H9 (cell line): ENCODE results near the gene CCBE1. TPM values are rescaled to one million over a fixed set of nuclear protein-coding genes. Genes with fewer than 3 reads are reported as not detected.

Experiments
- DNase-seq: peaks from one replicate; pipeline ENCODE4 v3.0.0-alpha.2; 2017
- H2AFZ ChIP-seq: one replicate; pipeline ENCODE4 v1.6.1; 2013; ENCODE audit warnings: mild to moderate bottlenecking, low read length, control low read depth, moderate library complexity
- H2AK5ac ChIP-seq: 2 replicates; pipeline ENCODE4 v1.6.1; 2013; ENCODE audit warnings: low read length, control low read depth, mixed read lengths; ENCODE audit not compliant: insufficient read length
- H2BK120ac ChIP-seq: one replicate; pipeline ENCODE4 v1.6.1; 2013; ENCODE audit warnings: low read depth, mild to moderate bottlenecking, low read length, control low read depth, inconsistent platforms; ENCODE audit not compliant: poor library complexity, severe bottlenecking
- H2BK12ac ChIP-seq: 2 replicates; pipeline ENCODE4 v1.6.1; 2013; ENCODE audit warnings: low read length, control low read depth, mixed read lengths, low read depth; ENCODE audit not compliant: insufficient read length
- H2BK15ac ChIP-seq: 2 replicates; pipeline ENCODE4 v1.6.1; 2013; ENCODE audit warnings: low read depth, low read length, control low read depth
- H2BK20ac ChIP-seq: one replicate; pipeline ENCODE4 v1.6.1; 2013; ENCODE audit warnings: low read depth, mild to moderate bottlenecking, low read length, control low read depth, inconsistent platforms; ENCODE audit not compliant: poor library complexity, severe bottlenecking
- H2BK5ac ChIP-seq: 2 replicates; pipeline ENCODE4 v1.6.1; 2013; ENCODE audit warnings: low read length, control low read depth, mixed read lengths; ENCODE audit not compliant: insufficient read length
- H3K14ac ChIP-seq: 2 replicates; pipeline ENCODE4 v1.6.1; 2013; ENCODE audit warnings: low read length, control low read depth; ENCODE audit not compliant: insufficient read depth
- H3K18ac ChIP-seq: 2 replicates; pipeline ENCODE4 v1.6.1; 2013; ENCODE audit warnings: low read depth, mild to moderate bottlenecking, mixed read lengths, low read length, control low read depth; ENCODE audit not compliant: insufficient read length
- H3K23ac ChIP-seq: 2 replicates; pipeline ENCODE4 v1.6.1; 2013; ENCODE audit warnings: low read length, control low read depth, mixed read lengths, low read depth; ENCODE audit not compliant: insufficient read length
- H3K23me2 ChIP-seq: 2 replicates; pipeline ENCODE4 v1.6.1; 2013; ENCODE audit warnings: low read depth, mild to moderate bottlenecking, mixed read lengths, low read length, control low read depth; ENCODE audit not compliant: insufficient read length, poor library complexity, severe bottlenecking
- H3K27ac ChIP-seq: 2 replicates; pipeline ENCODE4 v1.5.1; 2013; ENCODE audit warnings: low read length, control low read depth, mixed read lengths, low read depth; ENCODE audit not compliant: insufficient read length
- H3K27me3 ChIP-seq: 2 replicates; pipeline ENCODE4 v1.6.1; 2013; ENCODE audit warnings: low read length, control low read depth, inconsistent platforms; ENCODE audit not compliant: insufficient read depth
- H3K4ac ChIP-seq: 2 replicates; pipeline ENCODE4 v1.6.1; 2013; ENCODE audit warnings: low read depth, mild to moderate bottlenecking, control low read depth, inconsistent platforms, low read length, moderate library complexity
- H3K4me1 ChIP-seq: 2 replicates; pipeline ENCODE4 v1.6.1; 2013; ENCODE audit warnings: low read length, control low read depth, inconsistent platforms; ENCODE audit not compliant: insufficient read depth
- H3K4me2 ChIP-seq: 2 replicates; pipeline ENCODE4 v1.6.1; 2013; ENCODE audit warnings: low read length, control low read depth, mixed read lengths; ENCODE audit not compliant: insufficient read length, insufficient read depth
- H3K56ac ChIP-seq: 2 replicates; pipeline ENCODE4 v1.6.1; 2013; ENCODE audit warnings: low read depth, mild to moderate bottlenecking, mixed read lengths, low read length, control low read depth; ENCODE audit not compliant: insufficient read length
- H3K79me1 ChIP-seq: 2 replicates; pipeline ENCODE4 v1.6.1; 2013; ENCODE audit warnings: low read depth, mild to moderate bottlenecking, moderate library complexity, low read length, control low read depth, inconsistent platforms; ENCODE audit not compliant: insufficient read depth, poor library complexity, severe bottlenecking
- H3K79me2 ChIP-seq: 2 replicates; pipeline ENCODE4 v1.6.1; 2013; ENCODE audit warnings: low read length, control low read depth, inconsistent platforms; ENCODE audit not compliant: insufficient read depth
- H3K9ac ChIP-seq: 2 replicates; pipeline ENCODE4 v1.6.1; 2013; ENCODE audit warnings: low read length, control low read depth, mixed read lengths; ENCODE audit not compliant: insufficient read length; ENCODE audit errors: extremely low read depth
- H3K9me3 ChIP-seq: one replicate; pipeline ENCODE4 v1.6.1; 2013; ENCODE audit warnings: low read depth, low read length, inconsistent platforms; ENCODE audit not compliant: control insufficient read depth
- H3T11ph ChIP-seq: one replicate; pipeline ENCODE4 v1.6.1; 2013; ENCODE audit warnings: mild to moderate bottlenecking, low read length, control low read depth, inconsistent platforms
- H4K20me1 ChIP-seq: one replicate; pipeline ENCODE4 v1.6.1; 2013; ENCODE audit not compliant: control insufficient read depth, insufficient read length, insufficient read depth
- H4K5ac ChIP-seq: 2 replicates; pipeline ENCODE4 v1.6.1; 2013; ENCODE audit warnings: low read depth, mild to moderate bottlenecking, mixed read lengths, low read length, control low read depth; ENCODE audit not compliant: insufficient read length
- H4K8ac ChIP-seq: replicated peaks from 2 replicates; pipeline ENCODE4 v1.6.1; 2013; ENCODE audit warnings: low read length, control low read depth, mixed read lengths, low read depth; ENCODE audit not compliant: insufficient read length
- H4K91ac ChIP-seq: 2 replicates; pipeline ENCODE4 v1.6.1; 2013; ENCODE audit warnings: low read depth, mild to moderate bottlenecking, moderate library complexity, mixed read lengths, low read length, control low read depth; ENCODE audit not compliant: insufficient read length
- H3K27ac Mint-ChIP-seq, 3 experiments: 2 replicates in 2 of 3; 3 replicates in 1 of 3; pipeline ENCODE4 v1.8.0; 2020 to 2021; ENCODE audit warnings: mixed read lengths in 3 of 3, mild to moderate bottlenecking in 1 of 3, moderate library complexity in 1 of 3
- H3K27me3 Mint-ChIP-seq: 2 replicates; pipeline ENCODE4 v1.8.0; 2021; ENCODE audit warnings: low read depth, mild to moderate bottlenecking, moderate library complexity, mixed read lengths
- H3K36me3 Mint-ChIP-seq, 3 experiments: 2 replicates in 2 of 3; 3 replicates in 1 of 3; pipeline ENCODE4 v1.8.0; 2020 to 2021; ENCODE audit warnings: low read depth in 3 of 3, mixed read lengths in 3 of 3; ENCODE audit not compliant: insufficient read depth in 1 of 3
- H3K4me1 Mint-ChIP-seq, 2 experiments: 2 replicates each; pipeline ENCODE4 v1.8.0; 2020; ENCODE audit warnings: mixed read lengths in 2 of 2
- H3K4me3 Mint-ChIP-seq, 2 experiments: 2 replicates in 1 of 2; 3 replicates in 1 of 2; pipeline ENCODE4 v1.8.0; 2020 to 2021; ENCODE audit warnings: mild to moderate bottlenecking in 2 of 2, mixed read lengths in 2 of 2, moderate library complexity in 1 of 2
- H3K9me3 Mint-ChIP-seq, 2 experiments: 2 replicates in 1 of 2; 3 replicates in 1 of 2; pipeline ENCODE4 v1.8.0; 2020; ENCODE audit warnings: mild to moderate bottlenecking in 2 of 2, mixed read lengths in 2 of 2, moderate library complexity in 1 of 2
- CTCF ChIP-seq: fragments of 200-600 bp; sonication (generic); conservative IDR thresholded peaks from 3 replicates; pipeline ENCODE4 v1.8.0; 2021; ENCODE audit warnings: antibody characterized with exemption, mild to moderate bottlenecking
- total RNA-seq: library from RNA; stranded (reverse); gene quantifications from 2 replicates; pipeline ENCODE4 v1.2.1, GENCODE V29; 2021

Gene CCBE1
- total RNA-seq, 1 experiment from 2014 or later = 0.39 TPM

- Histone ChIP-seq H2BK20ac (no peak overlapping the region), H3K79me1 (no peaks in the 10 kb centered on the region), H3K56ac (no peak overlapping the region), H4K8ac (no peak overlapping the region), H2BK15ac (no peak overlapping the region), H2AK5ac (no peak overlapping the region), H2AFZ (no peak overlapping the region), H3K4me1 (peaks cover 6% of the 10 kb centered on the region; the same call in 1 of the 2 replicates), H3K9me3 (no peaks in the 10 kb centered on the region), H4K5ac (no peak overlapping the region), H2BK12ac (no peak overlapping the region), H2BK5ac (no peak overlapping the region), H3K18ac (no peak overlapping the region), H4K91ac (no peak overlapping the region), H3K4ac (no peak overlapping the region), H3K23me2 (no peaks in the 10 kb centered on the region), H3K79me2 (no peaks in the 10 kb centered on the region), H2BK120ac (no peak overlapping the region), H3K4me2 (no peak overlapping the region), H4K20me1 (no peaks in the 10 kb centered on the region), H3K27me3 (no peaks in the 10 kb centered on the region), H3K14ac (no peak overlapping the region), H3T11ph (no peak overlapping the region), H3K23ac (no peak overlapping the region), H3K9ac (no peak overlapping the region), H3K27ac (no peak overlapping the region)
- H3K36me3 Mint-ChIP-seq = peaks cover 0 to 10% (median 8%) of the 10 kb centered on the region in 3 experiments
- H3K27me3 Mint-ChIP-seq = peaks cover 6% of the 10 kb centered on the region
- H3K27ac Mint-ChIP-seq = no peak overlapping the region
- H3K4me1 Mint-ChIP-seq = peaks cover 10 to 11% of the 10 kb centered on the region in 2 experiments
- H3K9me3 Mint-ChIP-seq = peaks cover 11 to 17% of the 10 kb centered on the region in 2 experiments
- no peak for TF ChIP-seq CTCF
- DNase-seq = no peak
- no peak overlapping the region for H3K4me3 Mint-ChIP-seq
These were observed 196.5 kb downstream of the CCBE1 start for GRCh38 chr18:59500765-59501164.
